Keratinocyte (primary cell): ENCODE data around the gene SESN3.

ENCODE experiments used
- EZH2 ChIP-seq: IDR thresholded peaks from one replicate; pipeline ENCODE4 v1.6.1; 2012; ENCODE audit warnings: inconsistent platforms, mild to moderate bottlenecking, low read length, moderate library complexity
- TF ChIP-seq, protein P1 (sequence below), 3 experiments: IDR thresholded peaks in 1 of 3; conservative IDR thresholded peaks in 1 of 3; optimal IDR thresholded peaks in 1 of 3; 2 replicates in 2 of 3; 3 replicates in 1 of 3; pipeline versions ENCODE3 to v1.5.1; 2011; ENCODE audit warnings: low read length in 3 of 3, mild to moderate bottlenecking in 3 of 3, moderate library complexity in 2 of 3, control low read depth in 1 of 3, inconsistent platforms in 1 of 3; ENCODE audit not compliant: insufficient read depth in 2 of 3; ENCODE audit errors: extremely low read depth in 1 of 3

DNA sequence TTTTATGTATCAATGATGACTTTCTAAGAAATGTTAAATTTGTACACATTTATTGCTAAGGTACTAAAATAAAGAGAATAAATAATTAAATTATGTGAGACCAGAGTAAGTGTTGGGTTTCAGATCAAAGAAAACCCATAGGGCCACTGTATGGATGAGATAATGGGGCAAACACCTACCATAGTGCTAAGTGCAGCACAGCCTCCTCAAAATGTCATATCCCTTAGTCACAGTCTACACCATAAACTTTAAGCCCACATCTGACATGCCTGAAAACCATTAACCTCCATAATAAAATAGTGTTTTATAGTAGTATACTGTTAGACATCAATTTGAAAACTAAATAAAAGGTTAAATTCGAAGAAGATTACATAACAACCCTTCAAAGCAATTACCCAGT lies 37.5 kb downstream of the SESN3 start:
- TF ChIP-seq, protein P1, sequence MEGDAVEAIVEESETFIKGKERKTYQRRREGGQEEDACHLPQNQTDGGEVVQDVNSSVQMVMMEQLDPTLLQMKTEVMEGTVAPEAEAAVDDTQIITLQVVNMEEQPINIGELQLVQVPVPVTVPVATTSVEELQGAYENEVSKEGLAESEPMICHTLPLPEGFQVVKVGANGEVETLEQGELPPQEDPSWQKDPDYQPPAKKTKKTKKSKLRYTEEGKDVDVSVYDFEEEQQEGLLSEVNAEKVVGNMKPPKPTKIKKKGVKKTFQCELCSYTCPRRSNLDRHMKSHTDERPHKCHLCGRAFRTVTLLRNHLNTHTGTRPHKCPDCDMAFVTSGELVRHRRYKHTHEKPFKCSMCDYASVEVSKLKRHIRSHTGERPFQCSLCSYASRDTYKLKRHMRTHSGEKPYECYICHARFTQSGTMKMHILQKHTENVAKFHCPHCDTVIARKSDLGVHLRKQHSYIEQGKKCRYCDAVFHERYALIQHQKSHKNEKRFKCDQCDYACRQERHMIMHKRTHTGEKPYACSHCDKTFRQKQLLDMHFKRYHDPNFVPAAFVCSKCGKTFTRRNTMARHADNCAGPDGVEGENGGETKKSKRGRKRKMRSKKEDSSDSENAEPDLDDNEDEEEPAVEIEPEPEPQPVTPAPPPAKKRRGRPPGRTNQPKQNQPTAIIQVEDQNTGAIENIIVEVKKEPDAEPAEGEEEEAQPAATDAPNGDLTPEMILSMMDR (optimal IDR thresholded peaks at IDR 0.05 in 1 of 3, IDR thresholded peaks at IDR 0.05 in 1 of 3, conservative IDR thresholded peaks at IDR 0.05 in 1 of 3; ENCODE audit: extremely low read depth in 1 of 3, insufficient read depth in 2 of 3, low read length in 3 of 3) = no peak
- no peak for TF ChIP-seq EZH2
